NCI-H2081 (cell line): ENCODE measurements around the gene ZNF507.

ENCODE experiments used
- DNase-seq, 2 experiments: peaks; one replicate each; lab custom pipeline; 2025; lab: John Stamatoyannopoulos, UW

The ZNF507 gene

GRCh38 chr19:32345261-32346207 lies at the start of gene ZNF507:
TSS of gene ZNF507 (plus strand) at chr19:32345610. CDS start at chr19:32352831, 7,221 bp downstream.
- peak; percentile 73 to 79 for DNase-seq

GRCh38 chr19:32296694-32297093 lies 48.7 kb upstream of the ZNF507 start:
- no peak for DNase-seq

- DNase-seq: no peak
Measured at GRCh38 chr19:32302778-32303177, 42.6 kb upstream of the ZNF507 start.

- DNase-seq: no peak
Measured at GRCh38 chr19:32303193-32303592, 42.2 kb upstream of the ZNF507 start.

GRCh38 chr19:32307591-32307990 lies 37.8 kb upstream of the ZNF507 start:
- no peak for DNase-seq

- DNase-seq: no peak
Measured at GRCh38 chr19:32308431-32309077, 36.9 kb upstream of the ZNF507 start.

- DNase-seq: no peak
Measured at GRCh38 chr19:32309711-32310390, 35.6 kb upstream of the ZNF507 start.

GRCh38 chr19:32311371-32311770 lies 34.0 kb upstream of the ZNF507 start:
- DNase-seq: no peak

- DNase-seq: no peak
Measured at GRCh38 chr19:32313569-32314265, 31.7 kb upstream of the ZNF507 start.

GRCh38 chr19:32316034-32316433 lies 29.4 kb upstream of the ZNF507 start:
- no peak for DNase-seq

- no peak for DNase-seq
Measured at GRCh38 chr19:32317086-32317485, 28.3 kb upstream of the ZNF507 start.

GRCh38 chr19:32318884-32319520 lies 26.4 kb upstream of the ZNF507 start:
- DNase-seq: no peak

- DNase-seq: no peak
Measured at GRCh38 chr19:32322541-32322940, 22.9 kb upstream of the ZNF507 start.

- no peak for DNase-seq
Measured at GRCh38 chr19:32324631-32325285, 20.7 kb upstream of the ZNF507 start.

GRCh38 chr19:32330213-32330857 lies 15.1 kb upstream of the ZNF507 start:
- DNase-seq: no peak

- DNase-seq: no peak
Measured at GRCh38 chr19:32333227-32333626, 12.2 kb upstream of the ZNF507 start.

GRCh38 chr19:32336259-32337083 lies 8.9 kb upstream of the ZNF507 start:
- no peak for DNase-seq

- no peak for DNase-seq
Measured at GRCh38 chr19:32337084-32337808, 8.2 kb upstream of the ZNF507 start.

- no peak for DNase-seq
Measured at GRCh38 chr19:32339423-32339822, 6.0 kb upstream of the ZNF507 start.
